HG03354 (cell line): ENCODE measurements around the gene TENM3.

ENCODE experiments used
- ATAC-seq: cut with Tn5 transposase; IDR thresholded peaks from one replicate; pipeline ENCODE4 v1.9.1; 2021; ENCODE audit warnings: mild to moderate bottlenecking; ENCODE audit not compliant: unreplicated experiment, poor library complexity, severe bottlenecking

The TENM3 gene

GRCh38 chr4:182741914-182742313, 498.7 kb downstream of the TENM3 start:
- ATAC-seq: no peak

GRCh38 chr4:182743815-182744214, 500.6 kb downstream of the TENM3 start:
- no peak for ATAC-seq

- no peak for ATAC-seq
These were observed 502.0 kb downstream of the TENM3 start for GRCh38 chr4:182745237-182745636.

- ATAC-seq: no peak
These were observed 503.7 kb downstream of the TENM3 start for GRCh38 chr4:182746876-182747275.

GRCh38 chr4:182748283-182748682, 505.1 kb downstream of the TENM3 start:
- ATAC-seq: no peak

GRCh38 chr4:182748949-182749348, 505.7 kb downstream of the TENM3 start:
- no peak for ATAC-seq

- ATAC-seq: no peak
These were observed 506.5 kb downstream of the TENM3 start for GRCh38 chr4:182749667-182750167.

- no peak for ATAC-seq
These were observed 509.1 kb downstream of the TENM3 start for GRCh38 chr4:182752158-182752910.

GRCh38 chr4:182754895-182755294, 511.7 kb downstream of the TENM3 start:
- ATAC-seq: no peak

- ATAC-seq: no peak
These were observed 513.0 kb downstream of the TENM3 start for GRCh38 chr4:182756161-182756690.

GRCh38 chr4:182758273-182758672, 515.1 kb downstream of the TENM3 start:
- no peak for ATAC-seq

GRCh38 chr4:182760551-182761043, 517.4 kb downstream of the TENM3 start:
- ATAC-seq: no peak

GRCh38 chr4:182764137-182764536, 520.9 kb downstream of the TENM3 start:
- ATAC-seq: no peak

GRCh38 chr4:182764642-182765041, 521.4 kb downstream of the TENM3 start:
- ATAC-seq: no peak

GRCh38 chr4:182765987-182766856, 523.0 kb downstream of the TENM3 start:
- no peak for ATAC-seq

GRCh38 chr4:182766857-182767250, 523.7 kb downstream of the TENM3 start:
- no peak for ATAC-seq

- no peak for ATAC-seq
These were observed 525.6 kb downstream of the TENM3 start for GRCh38 chr4:182768838-182769237.

- ATAC-seq: no peak
These were observed 527.2 kb downstream of the TENM3 start for GRCh38 chr4:182770259-182770995.

GRCh38 chr4:182770996-182771514, 527.9 kb downstream of the TENM3 start:
- no peak for ATAC-seq
